Activated T-helper 9 cell treated with anti-CD3 and anti-CD28 coated beads, Interleukin-2, amount 50 U/mL, for 16 hours (primary cell): ENCODE data around the gene SLC38A6.

Source experiments
- DNase-seq: peaks from one replicate; pipeline ENCODE4 v3.0.0-alpha.2; 2020; ENCODE audit warnings: low read depth

Gene SLC38A6

DNA sequence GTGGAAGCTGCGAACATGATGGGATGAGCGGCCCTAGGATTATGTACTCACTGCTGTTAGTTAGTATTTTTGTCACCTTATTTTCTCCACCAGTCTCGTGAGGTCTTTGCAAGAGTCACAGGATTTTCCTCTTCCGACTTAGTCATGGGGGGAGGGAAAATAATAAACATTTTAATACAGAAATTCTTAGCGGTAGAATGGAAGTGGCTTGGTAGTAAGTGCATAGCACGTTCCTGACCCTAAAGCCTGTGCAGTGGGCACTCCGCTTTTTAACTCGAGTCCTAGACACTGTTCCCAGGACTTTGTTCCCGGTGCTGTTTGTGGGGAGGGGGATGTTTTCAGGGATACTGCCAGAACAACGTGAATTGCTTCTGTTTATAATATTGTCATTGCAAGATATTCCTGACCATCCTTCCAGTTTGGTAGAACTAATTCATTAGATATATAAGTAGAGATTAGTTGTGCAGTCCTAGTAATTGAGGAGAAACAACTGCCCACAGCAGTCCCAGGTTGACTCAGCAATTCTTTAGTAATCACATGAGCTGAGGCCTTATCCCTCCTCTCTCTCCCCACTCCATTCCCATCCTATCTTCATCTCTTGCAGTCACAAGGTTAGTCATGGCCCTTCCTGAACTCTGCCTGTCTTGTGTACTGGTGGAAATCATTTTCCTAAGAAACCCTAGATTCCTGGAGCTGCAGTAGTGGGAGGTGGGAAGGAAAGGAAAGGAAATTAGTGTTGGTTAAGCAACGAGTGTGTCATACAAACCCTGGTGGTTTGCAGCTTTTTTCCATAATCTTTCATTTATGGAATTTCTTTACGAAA lies 799 bp downstream of the SLC38A6 start:
- no peak for DNase-seq

DNA sequence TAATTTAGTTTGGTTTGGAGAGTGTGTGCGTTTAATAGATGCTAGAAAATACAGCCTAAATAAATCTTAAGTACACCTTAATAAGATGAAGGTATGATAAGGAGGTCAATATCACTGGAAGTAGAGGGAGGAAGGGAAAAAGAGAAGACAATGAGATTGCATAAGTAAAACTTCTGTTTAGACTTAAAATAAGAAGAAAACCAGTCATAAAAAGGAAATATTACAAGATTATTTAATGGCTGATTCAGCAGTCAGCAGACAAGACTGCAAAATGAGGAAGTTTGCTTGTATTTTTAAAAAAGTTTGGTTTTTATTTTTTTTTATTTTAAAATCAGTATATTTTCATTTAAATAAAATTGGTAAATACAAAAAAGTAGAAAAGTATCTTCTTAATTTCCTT lies 3.2 kb downstream of the SLC38A6 start:
- no peak for DNase-seq

DNA sequence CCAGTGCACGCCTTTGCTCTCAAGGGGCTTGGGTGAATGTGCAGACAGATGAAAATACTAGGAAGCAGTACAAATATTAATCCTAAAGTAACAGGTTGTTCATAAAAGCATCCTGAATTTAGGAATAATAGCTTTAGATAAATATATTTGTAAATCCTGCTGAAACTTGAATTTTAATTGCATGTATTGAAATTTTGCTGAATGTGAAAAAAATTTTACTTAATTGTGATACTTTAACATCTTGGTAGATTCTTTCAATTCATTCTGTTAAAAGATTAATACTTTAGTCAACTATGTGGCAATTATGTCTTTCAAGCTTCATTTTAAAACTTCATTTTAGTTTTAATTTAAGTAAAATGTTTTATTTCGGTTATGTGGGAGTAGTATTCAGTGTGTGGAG lies 5.5 kb downstream of the SLC38A6 start:
- no peak for DNase-seq

DNA sequence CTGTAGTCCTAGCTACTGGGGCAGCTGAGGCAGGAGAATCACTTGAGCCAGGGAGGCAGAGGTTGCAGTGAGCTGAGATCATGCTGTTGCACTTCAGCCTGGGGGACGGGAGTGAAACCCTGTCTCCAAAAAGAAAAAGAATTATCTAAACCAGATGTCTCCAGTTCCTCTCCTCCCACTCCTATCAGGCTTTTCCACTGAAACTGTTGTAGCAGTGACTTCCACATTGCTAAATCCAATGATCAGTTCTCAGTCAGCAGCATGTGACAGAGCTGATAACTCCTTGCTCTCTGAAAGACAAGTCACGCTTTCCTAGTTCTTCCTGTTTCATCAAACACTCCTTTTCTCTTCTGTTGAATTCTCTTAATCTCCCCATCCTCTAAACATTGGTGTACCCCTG lies 8.6 kb downstream of the SLC38A6 start:
- DNase-seq = no peak

DNA sequence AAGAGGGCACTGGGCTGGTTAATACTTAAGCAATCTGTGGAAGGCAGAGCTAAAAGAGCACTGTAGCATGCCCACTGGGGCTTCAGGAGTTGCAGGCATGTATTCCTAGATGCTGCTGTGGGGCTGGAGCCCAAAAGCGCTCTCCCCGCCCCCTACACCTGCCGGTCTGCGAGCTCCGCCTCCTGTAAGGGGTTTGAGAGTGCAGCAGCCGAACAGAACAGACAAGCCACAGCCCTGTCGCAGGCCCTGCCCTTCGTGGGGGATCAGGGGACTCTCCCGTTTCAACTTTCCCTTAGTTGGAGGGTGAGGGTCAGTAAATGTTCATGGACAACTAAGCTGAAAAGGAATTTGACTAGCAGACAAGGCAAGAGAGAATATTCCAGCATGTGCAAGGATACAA lies 17.6 kb downstream of the SLC38A6 start:
- no peak for DNase-seq

DNA sequence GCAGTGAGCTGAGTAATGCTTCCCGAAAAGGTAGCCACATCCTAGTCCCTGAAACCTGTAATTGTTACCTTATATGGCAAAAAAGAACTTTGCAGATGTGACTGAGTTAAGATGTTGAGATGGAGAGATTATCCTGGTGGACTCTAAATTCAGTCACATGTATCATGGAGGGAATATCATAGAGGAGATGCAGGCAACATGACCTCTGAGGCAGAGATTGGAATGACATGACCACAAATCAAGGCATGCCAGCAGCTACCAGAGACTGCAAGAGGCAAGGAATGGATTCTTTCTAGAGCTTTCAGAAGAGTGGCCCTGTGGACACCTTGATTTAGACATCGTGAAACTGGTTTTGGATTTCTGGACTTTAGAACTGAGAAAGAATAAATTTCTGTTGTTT lies 18.5 kb downstream of the SLC38A6 start:
- no peak for DNase-seq

DNA sequence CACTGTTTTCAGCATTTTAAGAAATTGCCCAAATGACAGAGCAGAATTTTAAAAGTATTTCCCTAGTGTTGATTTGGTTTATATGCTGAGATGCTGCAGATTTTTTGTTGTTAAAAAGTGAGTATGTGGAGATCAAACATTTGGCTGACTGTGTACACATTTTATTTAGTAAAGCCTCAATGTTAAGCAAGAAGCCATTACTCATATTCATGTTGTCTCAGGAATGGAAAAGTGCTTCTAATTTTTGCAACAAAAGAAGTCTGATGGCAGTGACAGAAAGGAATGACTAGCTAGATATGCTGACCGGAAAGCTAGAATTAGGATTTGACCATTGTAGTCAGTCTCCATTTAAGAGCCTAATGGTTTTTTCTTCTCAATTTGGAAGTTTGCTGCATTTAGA lies 22.5 kb downstream of the SLC38A6 start:
- DNase-seq = no peak

DNA sequence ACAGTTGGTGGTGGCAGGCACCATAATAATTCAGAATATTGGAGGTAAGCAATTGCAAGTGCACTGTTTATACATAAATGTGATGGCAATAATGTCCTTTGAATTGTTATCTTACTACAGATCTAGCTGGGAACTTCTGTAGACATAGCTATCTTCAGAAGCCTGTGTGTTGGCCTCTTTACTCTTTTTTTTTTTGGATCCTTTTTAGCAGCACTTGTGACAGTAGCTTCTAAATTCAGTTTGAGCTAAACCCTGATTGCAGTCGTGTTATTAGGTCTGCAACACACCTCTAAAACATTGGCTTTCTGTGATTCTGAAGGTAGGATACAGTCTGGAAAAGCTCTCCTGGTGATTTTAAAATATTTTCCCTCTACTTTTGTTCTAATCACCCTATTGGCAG lies 38.5 kb downstream of the SLC38A6 start:
- no peak for DNase-seq

DNA sequence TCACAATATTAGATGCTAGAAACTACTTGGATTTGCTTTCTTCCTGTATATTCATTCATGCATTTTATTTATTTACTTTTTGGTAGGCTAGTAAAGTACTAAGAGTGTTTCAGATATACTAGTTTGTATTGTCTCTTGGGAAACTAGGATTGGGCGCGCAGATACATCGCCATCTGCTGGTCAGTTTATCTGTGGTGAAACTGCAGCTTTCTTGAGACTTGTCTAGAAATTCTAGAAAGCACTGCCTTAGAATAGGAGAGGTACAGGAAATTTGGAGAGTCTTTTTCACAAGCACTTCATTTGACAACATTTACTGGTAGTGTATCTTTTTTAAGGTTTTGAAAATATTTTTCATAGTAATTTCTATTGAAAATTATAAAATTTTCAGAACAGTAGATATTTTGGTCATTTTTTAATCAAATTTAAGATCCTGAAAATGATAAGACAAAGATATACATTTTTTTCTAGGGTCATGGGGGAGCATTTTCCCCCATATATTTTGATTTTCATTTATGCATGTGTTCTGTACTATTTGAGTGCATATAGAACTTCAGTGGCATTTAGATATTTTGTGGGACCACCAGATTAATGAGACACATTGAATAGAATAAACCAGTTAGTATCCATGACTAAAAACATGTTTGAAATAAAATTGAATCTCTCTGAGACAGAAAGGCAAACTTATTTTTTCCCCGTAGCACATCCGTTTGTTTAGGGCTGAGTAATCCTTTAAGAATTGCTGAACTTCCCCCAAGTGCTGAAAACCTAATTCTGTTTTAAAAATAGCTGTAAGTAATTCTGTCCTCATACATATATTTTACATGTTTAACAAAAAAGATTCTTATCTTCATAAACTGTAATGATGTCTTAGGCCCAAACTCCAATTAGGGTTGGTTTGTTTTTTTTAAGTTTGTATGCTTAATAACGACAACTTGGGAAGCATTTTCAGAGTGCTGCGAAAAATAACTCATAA lies 44.5 kb downstream of the SLC38A6 start:
- peak; percentile 7 for DNase-seq

DNA sequence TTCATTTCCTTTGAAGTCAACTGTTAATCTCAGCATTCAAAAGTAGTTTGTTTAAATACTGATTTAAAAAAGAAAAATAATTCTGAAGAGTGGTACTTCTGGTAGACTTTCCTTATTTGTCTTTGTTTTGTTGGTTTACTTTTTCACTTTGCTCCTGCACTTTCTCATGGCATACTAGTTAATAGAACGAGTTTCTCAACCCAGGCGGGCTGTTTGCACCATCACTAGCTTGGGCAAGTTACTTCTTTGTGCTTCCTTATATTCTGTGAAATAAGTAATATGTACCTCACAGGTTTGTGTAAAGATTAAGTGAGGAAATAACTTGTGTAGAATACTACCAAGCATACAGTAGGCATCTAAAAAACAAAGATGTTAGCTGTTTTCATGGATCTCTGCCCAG lies 45.5 kb downstream of the SLC38A6 start:
- DNase-seq = no peak

DNA sequence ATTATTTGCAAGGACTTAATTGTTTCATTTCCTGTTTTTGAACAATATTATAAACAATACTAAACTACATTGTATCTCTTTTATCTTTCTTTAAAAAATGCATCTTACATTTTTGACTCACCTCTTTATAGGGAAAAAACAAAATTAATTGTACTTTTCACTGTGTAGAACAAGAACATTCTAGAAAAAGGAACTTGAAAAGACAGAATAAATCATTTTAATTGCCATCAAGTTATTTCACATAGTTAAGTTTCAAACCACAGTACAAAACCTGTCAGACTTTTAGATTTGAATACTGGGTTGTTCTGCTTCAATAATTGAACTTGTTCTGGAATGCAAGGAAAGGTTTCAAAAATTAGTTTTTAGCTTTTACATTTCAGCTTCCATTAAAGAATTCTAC lies 50.0 kb downstream of the SLC38A6 start:
- DNase-seq = no peak

DNA sequence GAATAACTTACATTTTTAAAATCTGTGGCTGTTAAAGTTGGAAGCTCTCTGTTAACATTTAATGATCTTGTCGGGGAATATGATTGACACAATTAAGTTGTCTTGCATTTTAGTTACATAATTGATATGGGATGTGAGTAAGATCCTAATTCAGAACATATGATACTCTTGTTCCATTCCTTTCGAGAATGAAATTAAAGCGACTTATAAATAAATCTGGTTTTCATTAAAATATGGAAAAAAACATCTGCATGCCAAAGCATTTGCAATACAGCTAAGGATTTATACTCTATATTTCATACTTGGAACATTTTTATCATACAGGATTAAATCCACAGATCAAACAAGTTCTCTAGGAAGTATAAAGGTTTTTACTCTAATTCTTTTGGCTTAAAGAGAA lies 52.0 kb downstream of the SLC38A6 start:
- DNase-seq = no peak

DNA sequence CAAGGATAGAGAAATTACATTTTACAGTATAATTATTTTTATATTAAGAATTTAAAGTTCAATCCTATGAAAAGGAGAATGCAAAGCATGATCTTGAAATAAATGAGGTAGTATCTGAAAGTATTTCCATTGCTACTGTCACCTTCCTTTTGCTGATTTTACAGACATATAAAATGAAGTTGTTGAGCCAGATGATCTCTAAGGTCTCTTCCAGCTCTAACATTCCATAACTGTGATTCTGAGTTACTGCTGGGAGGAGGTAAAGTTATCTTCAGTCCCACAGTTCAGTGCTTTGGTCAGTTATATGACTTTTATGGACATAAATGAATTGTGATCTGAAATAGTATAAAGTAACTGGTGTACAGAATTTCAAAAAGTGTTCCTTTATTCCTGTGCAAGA lies 52.8 kb downstream of the SLC38A6 start:
- DNase-seq = no peak

DNA sequence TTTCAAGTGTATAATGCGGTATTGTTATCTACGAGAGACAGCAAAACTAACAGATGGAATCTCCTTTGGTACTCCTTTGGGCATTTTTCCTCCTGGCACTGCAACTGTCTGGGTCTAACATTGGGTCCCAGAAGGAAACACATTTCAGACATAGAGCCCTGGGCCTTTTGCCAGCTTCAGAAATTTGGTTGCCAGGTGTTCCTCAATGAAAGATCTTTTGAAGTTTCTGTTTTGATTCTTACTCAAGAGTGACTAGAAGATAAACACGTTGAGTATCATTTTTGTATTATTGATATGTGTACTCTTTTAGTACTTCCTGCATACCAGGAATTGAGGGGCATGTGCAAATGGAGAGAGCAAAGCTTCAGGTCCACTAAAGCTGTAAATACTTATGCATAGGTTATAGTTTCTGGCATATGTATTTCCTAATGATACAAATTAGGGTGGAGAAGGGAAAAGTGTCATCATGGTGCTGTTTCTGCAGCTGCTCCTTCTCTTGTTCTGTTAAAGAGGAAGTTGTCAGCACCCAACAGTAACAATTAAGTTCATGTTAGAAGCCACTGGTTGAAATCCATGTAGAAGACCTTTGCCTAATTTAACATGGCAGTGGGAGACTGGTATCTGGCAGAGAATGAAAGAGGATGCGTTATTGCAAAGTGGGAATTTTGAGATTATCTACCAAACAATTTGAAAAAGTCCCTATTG lies 53.5 kb downstream of the SLC38A6 start:
- no peak for DNase-seq

DNA sequence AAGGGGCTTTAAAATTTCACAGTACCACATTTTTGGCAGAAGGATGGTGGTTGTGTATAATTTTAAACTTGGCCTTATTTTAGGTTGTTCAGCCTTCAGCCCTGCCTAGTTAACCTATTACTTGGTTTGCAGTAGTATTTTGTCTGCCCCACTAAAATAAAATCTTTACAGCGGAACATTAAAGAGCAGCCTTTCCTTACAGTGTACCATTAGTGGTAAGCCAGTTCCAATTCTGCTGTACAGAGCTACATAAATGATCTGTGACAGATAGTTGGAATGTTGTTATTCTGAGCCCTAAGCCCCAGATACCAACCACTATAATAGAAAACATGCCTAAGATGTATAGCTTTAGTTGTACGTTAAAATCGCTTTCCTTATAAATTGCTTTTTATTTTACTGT lies 56.2 kb downstream of the SLC38A6 start:
- no peak for DNase-seq

DNA sequence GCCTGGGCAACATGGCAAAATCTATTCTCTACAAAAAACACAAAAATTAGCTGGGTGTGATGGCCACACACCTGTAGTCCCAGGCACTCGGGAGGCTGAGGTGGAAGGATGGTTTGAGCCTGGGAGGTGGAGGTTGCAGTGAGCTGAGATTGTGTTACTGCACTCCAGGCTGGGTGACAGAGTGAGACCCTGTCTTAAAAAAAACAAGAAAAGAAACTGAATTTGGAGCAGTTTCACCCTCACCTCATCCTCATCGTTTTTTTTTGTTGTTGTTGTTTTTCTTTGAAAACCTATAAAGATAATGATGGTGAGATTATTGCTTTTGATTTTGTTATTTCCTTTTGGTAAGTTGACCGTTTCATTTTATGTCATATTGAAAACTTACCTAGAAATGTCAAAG lies 60.7 kb downstream of the SLC38A6 start:
- no peak for DNase-seq

DNA sequence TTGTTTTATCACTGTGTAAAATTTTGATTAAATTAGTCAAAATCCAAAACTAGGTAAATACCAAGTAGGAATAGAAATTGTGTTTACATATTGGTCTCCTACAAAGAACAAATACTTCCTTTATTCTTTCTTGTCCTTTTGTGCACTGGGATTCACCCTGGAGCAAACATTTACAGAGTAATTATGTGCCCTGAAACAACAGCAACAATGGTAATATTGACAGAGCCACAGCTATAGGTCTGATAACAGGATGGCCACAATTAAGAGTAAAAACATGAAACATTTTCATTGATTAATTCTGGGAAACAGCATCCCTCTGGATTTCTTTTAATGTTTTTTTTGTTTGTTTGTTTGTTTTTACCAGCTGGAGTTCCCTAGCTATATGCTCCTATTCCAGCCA lies 61.2 kb downstream of the SLC38A6 start:
- DNase-seq = no peak

DNA sequence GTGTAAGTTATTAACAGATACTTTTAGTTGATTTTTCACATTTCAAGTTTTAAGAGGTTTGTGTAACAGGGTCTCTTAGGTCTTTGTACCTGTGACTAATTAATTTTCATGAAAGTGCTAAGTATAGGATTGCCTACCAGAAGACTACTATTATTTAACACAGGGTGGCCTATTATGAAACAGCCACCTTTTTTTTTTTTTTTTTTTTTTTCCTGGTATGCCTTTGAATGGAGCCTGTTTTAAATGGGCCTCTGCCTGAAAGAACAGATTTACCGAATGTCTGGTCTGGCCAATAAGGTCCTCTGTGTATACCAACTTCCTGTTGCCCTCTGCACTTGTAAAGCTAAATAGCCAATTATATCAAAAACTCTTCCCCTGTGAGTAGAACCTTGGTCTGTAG lies 62.5 kb downstream of the SLC38A6 start:
- DNase-seq = no peak

DNA sequence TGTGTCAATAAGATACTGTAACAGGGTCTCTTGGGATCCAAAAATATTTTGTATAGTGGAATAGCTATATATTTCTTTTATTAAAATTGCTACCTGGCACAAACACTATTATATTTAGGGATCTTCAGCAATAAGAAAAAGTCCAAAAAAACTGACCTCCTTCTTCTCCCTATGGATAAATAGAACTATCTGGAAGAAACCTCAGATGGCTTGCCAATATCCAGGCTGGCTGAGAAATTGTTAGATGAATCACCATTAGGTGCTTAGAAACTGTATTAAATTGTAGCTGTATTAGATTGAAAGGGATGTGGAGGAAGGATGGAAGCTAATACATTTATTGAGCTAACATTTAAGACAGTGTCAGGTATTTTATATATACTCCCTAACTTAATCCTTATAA lies 66.0 kb downstream of the SLC38A6 start:
- DNase-seq = no peak

DNA sequence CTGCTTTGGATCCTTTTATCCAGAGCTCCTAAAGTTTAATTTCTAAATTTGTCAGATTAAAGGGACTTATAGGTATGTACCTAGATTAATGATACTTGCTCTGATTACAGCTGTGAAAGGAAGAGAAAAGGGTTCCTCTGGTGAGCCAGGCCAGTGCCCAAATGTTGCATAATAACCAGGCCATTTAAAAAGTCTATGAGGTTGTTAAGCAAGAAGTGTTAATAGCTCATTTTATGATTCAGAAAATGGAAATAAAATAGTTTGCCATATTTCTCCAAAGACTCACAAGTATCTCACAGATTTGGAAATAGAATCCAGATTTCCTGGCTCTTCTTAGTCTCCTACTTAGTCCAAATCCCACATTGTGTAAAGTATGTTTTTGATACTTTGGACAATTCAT lies 67.6 kb downstream of the SLC38A6 start:
- DNase-seq = no peak

DNA sequence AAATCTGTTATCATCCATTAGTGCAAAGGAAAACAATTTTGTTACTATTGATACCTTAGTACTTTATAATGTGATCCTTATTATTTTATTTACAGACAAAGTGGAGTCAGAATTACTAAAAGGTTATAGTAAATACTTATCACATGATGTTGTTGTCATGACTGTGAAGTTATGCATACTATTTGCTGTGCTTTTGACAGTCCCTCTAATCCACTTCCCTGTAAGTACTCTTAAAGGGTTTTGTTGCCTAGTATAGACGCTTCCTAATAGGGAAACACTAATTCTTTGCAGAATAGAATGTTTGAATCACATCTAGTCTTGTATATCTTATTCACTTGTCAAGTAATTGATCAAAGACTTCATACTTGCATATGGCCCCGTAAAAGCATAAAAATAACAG lies 69.4 kb downstream of the SLC38A6 start:
- no peak for DNase-seq

DNA sequence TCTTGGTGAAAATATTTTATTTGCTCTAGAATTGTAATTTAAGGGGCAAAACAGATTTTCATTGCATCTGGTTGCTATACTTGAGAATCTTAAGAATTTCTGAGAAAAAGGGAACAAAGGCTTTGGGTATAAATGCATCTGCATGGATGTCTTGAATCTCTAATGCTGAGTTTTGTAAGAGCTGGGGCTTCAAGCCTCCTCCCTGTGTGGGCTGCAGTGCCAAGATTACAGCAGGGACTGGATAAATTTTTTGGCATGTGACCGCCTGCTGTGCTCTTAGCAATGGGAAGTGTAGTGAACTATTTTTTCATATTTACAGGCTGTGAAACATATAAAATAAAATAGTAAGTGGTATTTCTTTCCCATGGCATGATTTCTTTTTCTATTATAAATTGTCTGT lies 70.0 kb downstream of the SLC38A6 start:
- DNase-seq = no peak

DNA sequence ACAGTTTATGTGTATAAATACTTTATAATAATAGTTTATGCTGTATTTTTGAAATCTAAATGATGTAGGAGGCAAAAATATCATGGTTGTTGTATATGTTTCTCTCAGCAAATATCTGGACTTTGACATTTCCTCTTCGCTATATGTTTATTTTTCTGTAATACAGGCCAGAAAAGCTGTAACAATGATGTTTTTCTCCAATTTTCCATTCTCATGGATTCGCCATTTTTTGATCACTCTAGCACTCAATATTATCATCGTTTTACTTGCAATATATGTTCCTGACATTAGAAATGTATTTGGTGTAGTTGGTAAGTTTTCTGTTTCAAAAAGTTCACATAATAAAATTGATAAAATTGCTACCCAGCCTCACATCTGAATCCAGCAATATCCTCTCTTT lies 70.6 kb downstream of the SLC38A6 start:
- DNase-seq = no peak
